PC-3 (cell line): ENCODE data around the gene ACSBG1. TPM values are rescaled to one million over a fixed set of nuclear protein-coding genes. Genes with fewer than 3 reads are reported as not detected.

ENCODE experiments used
- ATAC-seq: fragments of 200-7000 bp; cut with Tn5 transposase; 2 replicates; pipeline ENCODE4 v1.9.1; 2020; ENCODE audit warnings: mild to moderate bottlenecking, moderate library complexity
- BruUV-seq: library from RNA; stranded (reverse); fragments of 400-500 nt; replicated peaks from 2 replicates; lab custom pipeline; 2021; lab: Mats Ljungman, UMichigan
- CTCF ChIA-PET: fragments of 300-600 bp; sonication (Branson Sonifier 250); formaldehyde crosslinking; loops from one replicate; lab custom pipeline; 2022; ENCODE audit warnings: antibody characterized with exemption; lab: Charles Lee
- POLR2A ChIA-PET: fragments of 300-600 bp; sonication (Branson Sonifier 250); formaldehyde crosslinking; loops from one replicate; lab custom pipeline; 2022; ENCODE audit warnings: antibody characterized with exemption; ENCODE audit not compliant: unreplicated experiment; lab: Charles Lee
- DNase-seq: peaks from one replicate; pipeline ENCODE4 v3.0.0-alpha.2; 2015
- H2AFZ ChIP-seq: fragments of 300-600 bp; sonication (generic); 2 replicates; pipeline ENCODE4 v1.6.0; 2016; ENCODE audit warnings: antibody characterized with exemption, low read length
- H3F3A ChIP-seq: fragments of 300-600 bp; sonication (generic); one replicate; pipeline ENCODE4 v1.6.0; 2017; ENCODE audit warnings: antibody characterized with exemption, low read length, control low read depth, mild to moderate bottlenecking; ENCODE audit not compliant: unreplicated experiment
- H3K27ac ChIP-seq: fragments of 300-600 bp; sonication (generic); 2 replicates; pipeline ENCODE4 v1.5.1; 2016; ENCODE audit warnings: mild to moderate bottlenecking, low read length
- H3K27me3 ChIP-seq: fragments of 300-600 bp; sonication (generic); 2 replicates; pipeline ENCODE4 v1.6.1; 2016; ENCODE audit warnings: low read length, mixed read lengths
- H3K36me3 ChIP-seq: fragments of 300-600 bp; sonication (generic); 2 replicates; pipeline ENCODE4 v1.6.1; 2016; ENCODE audit warnings: low read depth, mixed run types, low read length, mixed read lengths
- H3K4me1 ChIP-seq: fragments of 300-600 bp; sonication (generic); 2 replicates; pipeline ENCODE4 v1.5.1; 2016; ENCODE audit warnings: low read length; ENCODE audit not compliant: insufficient read depth
- H3K4me2 ChIP-seq: fragments of 300-600 bp; sonication (generic); 2 replicates; pipeline ENCODE4 v1.6.0; 2016; ENCODE audit warnings: low read length
- H3K4me3 ChIP-seq: fragments of 300-600 bp; sonication (generic); 2 replicates; pipeline ENCODE4 v1.5.1; 2016; ENCODE audit warnings: mild to moderate bottlenecking, low read length, mixed read lengths
- H3K79me2 ChIP-seq: fragments of 300-600 bp; sonication (generic); 2 replicates; pipeline ENCODE4 v1.6.1; 2017; ENCODE audit warnings: low read length, mixed read lengths
- H3K9ac ChIP-seq: fragments of 300-600 bp; sonication (generic); 2 replicates; pipeline ENCODE4 v1.6.0; 2016; ENCODE audit warnings: mild to moderate bottlenecking, low read length
- H3K9me2 ChIP-seq: fragments of 300-600 bp; sonication (generic); replicated peaks from 2 replicates; pipeline ENCODE4 v1.6.1; 2016; ENCODE audit warnings: mixed run types, low read length, mixed read lengths
- H3K9me3 ChIP-seq: fragments of 300-600 bp; sonication (generic); 2 replicates; pipeline ENCODE4 v1.6.1; 2016; ENCODE audit warnings: low read length, mixed read lengths
- H4K20me1 ChIP-seq: fragments of 300-600 bp; sonication (generic); 2 replicates; pipeline ENCODE4 v1.6.1; 2016; ENCODE audit warnings: low read length, mixed read lengths
- CTCF ChIP-seq: fragments of 300-600 bp; sonication (generic); conservative IDR thresholded peaks from 2 replicates; pipeline ENCODE4 v1.5.1; 2017; ENCODE audit warnings: antibody characterized with exemption, low read depth, mild to moderate bottlenecking, low read length
- EZH2 ChIP-seq: fragments of 300-600 bp; sonication (generic); IDR thresholded peaks from one replicate; pipeline ENCODE4 v1.6.1; 2017; ENCODE audit warnings: antibody characterized with exemption, mild to moderate bottlenecking, low read length; ENCODE audit not compliant: unreplicated experiment
- EZH2phosphoT487 ChIP-seq: fragments of 300-600 bp; sonication (generic); IDR thresholded peaks from 2 replicates; pipeline ENCODE4 v1.6.1; 2018; ENCODE audit warnings: mild to moderate bottlenecking, antibody characterized with exemption, low read length, borderline replicate concordance
- intact Hi-C: fragments of 100-400 bp; cut with micrococcal nuclease; formaldehyde crosslinking; loops from 2 replicates; pipeline ENCODE4 v1.9.0; 2023
- total RNA-seq: library from RNA; depleted of rRNA; stranded (reverse); fragments of >200 nt; gene quantifications from 2 replicates; pipeline ENCODE4 v1.2.3, GENCODE V29; 2014

ACSBG1 gene
- total RNA-seq, 1 experiment from 2014 or later = 0.36 TPM

- TF ChIP-seq EZH2phosphoT487 (no peak), EZH2 (no peak), CTCF (no peak)
- DNase-seq = no peak
- no peaks in the 10 kb centered on the region for H3F3A ChIP-seq
- H3K9me2 ChIP-seq = no peaks in the 10 kb centered on the region
- H3K27ac ChIP-seq = no peak overlapping the region
- no peaks in the 10 kb centered on the region for H3K36me3 ChIP-seq
- no peaks in the 10 kb centered on the region for H3K4me1 ChIP-seq
- H3K9me3 ChIP-seq = no peaks in the 10 kb centered on the region
- intact Hi-C loops = loop anchor here (5.0 kb wide), 2 partner anchors 47 to 112 kb away; partner anchors contain the start of gene CIB2
- no peak overlapping the region for H3K4me3 ChIP-seq
- H4K20me1 ChIP-seq = no peaks in the 10 kb centered on the region
- H3K9ac ChIP-seq = no peak overlapping the region
- H2AFZ ChIP-seq = no peak overlapping the region
- no peak overlapping the region for H3K4me2 ChIP-seq
- POLR2A ChIA-PET = no interaction called here
- CTCF ChIA-PET = no interaction called here
- no TSS peak for BruUV-seq
- no peaks in the 10 kb centered on the region for H3K27me3 ChIP-seq
- no peak for ATAC-seq
- no peaks in the 10 kb centered on the region for H3K79me2 ChIP-seq
These were observed 9.7 kb upstream of the ACSBG1 start for GRCh38 chr15:78244101-78244500.

DNA sequence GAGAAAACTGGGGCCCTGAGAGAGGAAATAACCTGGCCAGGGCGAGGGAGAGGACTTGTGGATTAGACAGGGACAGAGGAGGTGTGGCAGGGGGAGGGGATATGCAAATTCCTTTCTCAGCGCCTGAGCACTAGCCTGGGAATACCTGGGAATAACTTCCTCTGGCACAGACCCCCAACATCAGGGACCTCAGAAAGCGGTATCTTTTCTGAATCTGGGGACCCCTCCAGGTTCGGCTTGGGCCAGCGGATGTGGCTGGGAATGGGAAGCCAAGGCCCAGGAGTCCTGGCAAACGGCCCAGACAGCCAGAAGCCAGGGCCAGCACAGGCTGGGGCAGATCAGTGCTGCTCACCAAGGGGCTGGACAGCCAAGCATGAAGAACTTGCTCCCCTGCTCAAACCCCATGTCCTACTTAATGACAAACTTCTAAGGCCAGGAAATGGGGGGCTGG is 9.2 kb upstream of the ACSBG1 start:
- CTCF ChIA-PET = no interaction called here
- Histone ChIP-seq H3K79me2 (no peaks in the 10 kb centered on the region), H3K27me3 (no peaks in the 10 kb centered on the region), H3K27ac (no peak overlapping the region), H3K9me2 (no peaks in the 10 kb centered on the region), H3F3A (no peaks in the 10 kb centered on the region), H3K36me3 (no peaks in the 10 kb centered on the region), H3K9me3 (no peaks in the 10 kb centered on the region), H3K9ac (no peak overlapping the region), H2AFZ (no peak overlapping the region), H3K4me3 (no peak overlapping the region), H3K4me1 (no peaks in the 10 kb centered on the region), H3K4me2 (no peak overlapping the region), H4K20me1 (no peaks in the 10 kb centered on the region)
- DNase-seq = no peak
- intact Hi-C loops = loop anchor here (5.0 kb wide), 2 partner anchors 46 to 111 kb away; partner anchors contain the start of gene CIB2
- ATAC-seq = no peak
- TF ChIP-seq EZH2phosphoT487 = no peak
- TF ChIP-seq EZH2 = no peak
- TF ChIP-seq CTCF = no peak
- no TSS peak for BruUV-seq
- POLR2A ChIA-PET = no interaction called here

- Histone ChIP-seq H4K20me1 (no peaks in the 10 kb centered on the region), H3K36me3 (no peaks in the 10 kb centered on the region), H3F3A (no peaks in the 10 kb centered on the region), H2AFZ (no peak overlapping the region), H3K9me2 (no peaks in the 10 kb centered on the region), H3K79me2 (no peaks in the 10 kb centered on the region), H3K4me3 (no peak overlapping the region), H3K4me2 (no peak overlapping the region), H3K4me1 (no peaks in the 10 kb centered on the region), H3K9me3 (no peaks in the 10 kb centered on the region), H3K27me3 (no peaks in the 10 kb centered on the region), H3K9ac (no peak overlapping the region), H3K27ac (no peak overlapping the region)
- CTCF ChIA-PET = no interaction called here
- TF ChIP-seq CTCF (no peak), EZH2 (no peak), EZH2phosphoT487 (no peak)
- intact Hi-C loops = loop anchor here (5.0 kb wide), 2 partner anchors 46 to 111 kb away; partner anchors contain the start of gene CIB2
- no TSS peak for BruUV-seq
- ATAC-seq (no peak), DNase-seq (no peak)
- POLR2A ChIA-PET = no interaction called here
These were observed 8.7 kb upstream of the ACSBG1 start for GRCh38 chr15:78243058-78243457.
